Measurements from ENCODE around the gene SCD5.

Gene SCD5

GRCh38 chr4:82613121-82613520, 185.5 kb downstream of the SCD5 start:
- in situ Hi-C loops (cut with HindIII; ENCODE audit: low pct_unique_long_range_greater_than_20kb, low sequenced_read_pairs): no loop called here
- no peak for DNase-seq (ENCODE audit: low read depth in 1 of 2, low spot score in 1 of 2)
- TF ChIP-seq JUND (IDR thresholded peaks at IDR 0.05; ENCODE audit: low read depth): no peak

- in situ Hi-C loops (cut with HindIII; ENCODE audit: low pct_unique_long_range_greater_than_20kb, low sequenced_read_pairs): no loop called here
- no peak for TF ChIP-seq JUND (IDR thresholded peaks at IDR 0.05; ENCODE audit: low read depth)
- no peak for DNase-seq (ENCODE audit: low read depth in 1 of 2, low spot score in 1 of 2)
Observed at GRCh38 chr4:82611982-82612381, 186.6 kb downstream of the SCD5 start.

- in situ Hi-C loops (cut with HindIII; ENCODE audit: low pct_unique_long_range_greater_than_20kb, low sequenced_read_pairs): no loop called here
- DNase-seq (ENCODE audit: low read depth in 1 of 2, low spot score in 1 of 2): no peak
- TF ChIP-seq JUND (IDR thresholded peaks at IDR 0.05; ENCODE audit: low read depth): no peak
Observed at GRCh38 chr4:82611527-82611926, 187.1 kb downstream of the SCD5 start.

- TF ChIP-seq JUND (IDR thresholded peaks at IDR 0.05; ENCODE audit: low read depth): no peak
- DNase-seq (ENCODE audit: low read depth in 1 of 2, low spot score in 1 of 2): no peak
- in situ Hi-C loops (cut with HindIII; ENCODE audit: low pct_unique_long_range_greater_than_20kb, low sequenced_read_pairs): no loop called here
Observed at GRCh38 chr4:82610041-82610440, 188.6 kb downstream of the SCD5 start.

- no peak for DNase-seq (ENCODE audit: low read depth in 1 of 2, low spot score in 1 of 2)
- in situ Hi-C loops (cut with HindIII; ENCODE audit: low pct_unique_long_range_greater_than_20kb, low sequenced_read_pairs): no loop called here
- no peak for TF ChIP-seq JUND (IDR thresholded peaks at IDR 0.05; ENCODE audit: low read depth)
Observed at GRCh38 chr4:82606622-82607021, 192.0 kb downstream of the SCD5 start.

- no peak for DNase-seq (ENCODE audit: low read depth in 1 of 2, low spot score in 1 of 2)
- in situ Hi-C loops (cut with HindIII; ENCODE audit: low pct_unique_long_range_greater_than_20kb, low sequenced_read_pairs): no loop called here
- TF ChIP-seq JUND (IDR thresholded peaks at IDR 0.05; ENCODE audit: low read depth): no peak
Observed at GRCh38 chr4:82604522-82604921, 194.1 kb downstream of the SCD5 start.

GRCh38 chr4:82601242-82602015, 197.2 kb downstream of the SCD5 start:
- TF ChIP-seq JUND (IDR thresholded peaks at IDR 0.05; ENCODE audit: low read depth): no peak
- no peak for DNase-seq (ENCODE audit: low read depth in 1 of 2, low spot score in 1 of 2)

GRCh38 chr4:82599336-82599735, 199.3 kb downstream of the SCD5 start:
- DNase-seq (ENCODE audit: low read depth in 1 of 2, low spot score in 1 of 2): peak in 1 of 2 experiments; percentile 31
- in situ Hi-C loops (cut with HindIII; ENCODE audit: low pct_unique_long_range_greater_than_20kb, low sequenced_read_pairs): no loop called here
- TF ChIP-seq JUND (IDR thresholded peaks at IDR 0.05; ENCODE audit: low read depth): no peak

More at GRCh38 chr4:82601242-82602015, 197.2 kb downstream of the SCD5 start:
- in situ Hi-C loops (cut with HindIII; ENCODE audit: low pct_unique_long_range_greater_than_20kb, low sequenced_read_pairs): no loop called here

GRCh38 chr4:82594456-82594855, 204.1 kb downstream of the SCD5 start:
- in situ Hi-C loops (cut with HindIII; ENCODE audit: low pct_unique_long_range_greater_than_20kb, low sequenced_read_pairs): no loop called here
- no peak for TF ChIP-seq JUND (IDR thresholded peaks at IDR 0.05; ENCODE audit: low read depth)
- DNase-seq (ENCODE audit: low read depth in 1 of 2, low spot score in 1 of 2): no peak

GRCh38 chr4:82593411-82593810, 205.2 kb downstream of the SCD5 start:
- TF ChIP-seq JUND (IDR thresholded peaks at IDR 0.05; ENCODE audit: low read depth): no peak
- in situ Hi-C loops (cut with HindIII; ENCODE audit: low pct_unique_long_range_greater_than_20kb, low sequenced_read_pairs): no loop called here
- no peak for DNase-seq (ENCODE audit: low read depth in 1 of 2, low spot score in 1 of 2)

- in situ Hi-C loops (cut with HindIII; ENCODE audit: low pct_unique_long_range_greater_than_20kb, low sequenced_read_pairs): no loop called here
- TF ChIP-seq JUND (IDR thresholded peaks at IDR 0.05; ENCODE audit: low read depth): no peak
- no peak for DNase-seq (ENCODE audit: low read depth in 1 of 2, low spot score in 1 of 2)
Observed at GRCh38 chr4:82592639-82593038, 206.0 kb downstream of the SCD5 start.

- no peak for DNase-seq (ENCODE audit: low read depth in 1 of 2, low spot score in 1 of 2)
- no peak for TF ChIP-seq JUND (IDR thresholded peaks at IDR 0.05; ENCODE audit: low read depth)
- in situ Hi-C loops (cut with HindIII; ENCODE audit: low pct_unique_long_range_greater_than_20kb, low sequenced_read_pairs): no loop called here
Observed at GRCh38 chr4:82591592-82591991, 207.0 kb downstream of the SCD5 start.

GRCh38 chr4:82589756-82590155, 208.8 kb downstream of the SCD5 start:
- no peak for TF ChIP-seq JUND (IDR thresholded peaks at IDR 0.05; ENCODE audit: low read depth)
- in situ Hi-C loops (cut with HindIII; ENCODE audit: low pct_unique_long_range_greater_than_20kb, low sequenced_read_pairs): no loop called here
- DNase-seq (ENCODE audit: low read depth in 1 of 2, low spot score in 1 of 2): no peak

- TF ChIP-seq JUND (IDR thresholded peaks at IDR 0.05; ENCODE audit: low read depth): no peak
- DNase-seq (ENCODE audit: low read depth in 1 of 2, low spot score in 1 of 2): peak in 1 of 2 experiments; percentile 37
- in situ Hi-C loops (cut with HindIII; ENCODE audit: low pct_unique_long_range_greater_than_20kb, low sequenced_read_pairs): no loop called here
Observed at GRCh38 chr4:82588771-82589270, 209.8 kb downstream of the SCD5 start.

Measured in T47D (cell line).